ENCODE measurements around the gene YWHAE.
"Not testable (repeated sequence)": the region's sequence is repeated elsewhere in the genome, so short reads cannot be mapped to it uniquely, and the experiment has no call there.

Gene YWHAE

DNA sequence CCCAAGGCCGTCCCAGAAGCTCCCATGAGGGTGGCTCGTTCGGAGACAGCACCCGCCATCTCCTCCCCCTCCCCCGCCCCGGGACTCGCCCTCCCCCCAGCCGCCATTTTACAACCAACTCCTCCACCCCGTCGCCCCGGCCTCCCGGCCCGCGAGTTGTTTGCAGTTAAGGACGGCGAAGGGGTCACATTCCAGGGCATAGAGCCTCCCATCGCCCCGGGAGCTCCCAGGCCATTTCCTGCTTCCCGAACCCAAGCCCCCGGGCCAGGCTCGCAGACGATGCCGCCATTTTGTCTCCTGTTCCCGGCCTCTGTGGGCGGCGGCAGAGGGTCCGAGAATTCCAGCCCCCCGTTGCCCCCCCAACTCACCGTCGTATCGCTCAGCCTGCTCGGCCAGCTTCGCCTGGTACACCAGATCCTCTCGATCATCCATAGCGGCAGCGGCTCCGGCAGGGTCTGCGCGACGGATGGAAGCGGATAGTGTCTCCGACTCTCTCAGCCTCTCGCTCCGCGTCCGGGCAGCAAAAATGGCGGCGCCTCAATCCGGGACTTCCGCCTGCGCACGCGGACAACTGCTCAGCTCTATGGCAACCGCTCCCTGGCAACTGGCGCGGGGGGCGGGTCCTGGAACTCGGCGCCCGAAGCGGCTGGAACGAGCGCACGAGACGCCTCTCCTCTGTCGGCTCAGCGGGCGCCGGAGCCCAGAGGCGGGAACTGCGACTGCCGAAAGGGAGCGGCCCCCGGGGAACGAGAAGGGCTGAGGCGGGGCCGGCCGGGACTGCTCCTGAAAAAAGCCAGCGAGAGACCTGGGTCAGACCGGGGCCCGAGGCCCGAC is at the start of gene YWHAE:
Gene YWHAE (minus strand): TSS at position 544 of the 834 bp plus-strand sequence. CDS start 112 bp downstream, at position 432.
- peak; percentile 85 to 100 (median 94) for DNase-seq

DNA sequence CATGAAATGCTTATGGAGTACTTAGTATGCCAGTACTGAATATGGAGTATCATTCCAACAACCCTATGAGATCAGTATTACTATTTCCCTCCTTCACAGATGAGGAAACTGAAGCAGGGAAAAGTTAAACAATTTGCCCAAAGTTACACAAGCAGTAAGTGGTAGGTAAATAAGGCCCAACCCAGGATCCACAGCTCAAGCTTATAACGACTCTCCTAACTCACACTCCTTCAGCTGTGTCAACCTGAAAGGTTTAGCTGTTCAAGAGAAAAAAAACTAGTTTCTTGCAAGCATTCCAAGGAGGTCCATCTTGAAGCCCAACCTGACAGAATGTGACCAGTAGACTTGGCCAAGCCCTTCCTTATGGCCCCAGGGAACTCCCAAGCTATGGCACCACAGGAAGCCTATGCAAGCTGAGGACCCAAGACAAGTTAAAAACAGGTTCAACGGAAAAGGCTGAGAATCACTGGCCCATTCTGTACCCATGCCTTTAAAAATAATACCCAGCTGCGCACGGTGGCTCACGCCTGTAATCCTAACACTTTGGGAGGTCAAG is 49.5 kb upstream of the YWHAE start:
- DNase-seq, result no peak

DNA sequence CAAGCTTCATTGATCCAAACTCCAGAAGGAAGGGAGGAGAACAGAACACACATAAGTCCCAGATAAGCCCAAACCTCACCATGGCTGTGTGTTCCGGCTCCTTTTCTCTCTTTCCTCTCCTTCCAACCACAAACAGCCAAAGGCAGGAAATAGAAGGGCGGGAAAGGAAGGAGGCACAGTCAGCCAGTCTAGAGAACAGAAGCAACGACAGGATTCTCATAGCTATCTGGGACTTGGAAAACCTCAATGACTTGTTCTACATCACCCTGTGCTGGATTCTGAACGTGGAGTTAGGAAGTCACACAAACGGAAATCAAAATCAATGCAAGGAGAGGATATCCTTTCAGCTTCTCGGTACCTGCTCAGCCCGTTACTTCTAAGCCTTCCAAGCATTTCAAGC is 47.0 kb upstream of the YWHAE start:
- no peak for DNase-seq

DNA sequence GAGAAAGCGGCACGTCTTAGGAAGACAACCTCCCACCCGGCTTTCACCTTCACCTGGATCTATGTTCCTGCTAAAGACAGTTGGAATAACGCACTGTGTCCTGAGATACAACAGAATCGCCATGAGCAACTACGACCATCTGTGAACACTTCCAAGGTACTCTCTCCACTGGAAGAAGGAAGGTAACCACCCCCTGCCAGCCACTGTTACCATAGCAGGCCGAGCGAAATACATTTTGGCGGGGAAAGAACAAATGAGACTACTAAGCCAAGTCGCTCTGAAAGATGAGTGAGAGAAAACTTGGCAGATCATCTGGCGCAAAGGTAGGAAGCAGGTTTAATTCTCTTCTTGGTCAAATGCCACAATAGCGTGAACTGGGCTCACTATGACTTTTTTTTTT is 46.2 kb upstream of the YWHAE start:
- DNase-seq, result no peak

DNA sequence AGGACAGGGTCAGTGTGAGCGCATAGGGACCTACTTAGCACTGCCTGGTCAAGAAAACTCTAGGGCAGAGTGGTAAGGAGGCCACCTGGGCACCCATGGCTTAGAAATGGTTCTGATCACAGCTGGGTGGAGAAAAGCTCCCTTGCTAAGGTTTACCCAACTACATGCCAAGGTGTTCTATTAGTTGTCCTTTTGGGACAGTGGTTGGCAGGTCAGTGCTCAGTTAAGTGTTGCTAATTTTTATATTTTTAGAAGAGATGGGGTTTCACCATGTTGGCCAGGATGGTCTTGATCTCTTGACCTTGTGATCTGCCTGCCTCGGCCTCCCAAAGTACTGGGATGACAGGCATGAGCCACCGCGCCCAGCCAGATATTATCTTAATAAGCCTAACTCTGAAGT is 45.7 kb upstream of the YWHAE start:
- DNase-seq, result not testable (repeated sequence)

DNA sequence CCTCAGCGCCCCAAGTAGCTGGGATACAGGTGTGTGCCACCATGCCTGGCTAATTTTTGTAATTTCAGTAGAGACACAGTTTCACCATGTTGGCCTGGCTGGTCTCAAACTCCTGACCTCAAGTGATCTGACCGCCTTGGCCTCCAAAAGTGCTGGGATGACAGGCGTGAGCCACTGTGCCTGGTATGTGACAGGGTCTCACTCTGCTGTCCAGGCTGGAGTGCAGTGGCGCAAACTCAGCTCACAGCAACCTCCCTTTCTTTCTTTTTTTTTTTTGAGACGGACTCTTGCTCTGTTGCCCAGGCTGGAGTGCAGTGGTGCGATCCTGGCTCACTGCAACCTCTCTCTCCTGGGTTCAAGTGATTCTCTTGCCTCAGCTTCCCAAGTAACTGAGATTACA is 42.7 kb upstream of the YWHAE start:
- DNase-seq, result not testable (repeated sequence)

DNA sequence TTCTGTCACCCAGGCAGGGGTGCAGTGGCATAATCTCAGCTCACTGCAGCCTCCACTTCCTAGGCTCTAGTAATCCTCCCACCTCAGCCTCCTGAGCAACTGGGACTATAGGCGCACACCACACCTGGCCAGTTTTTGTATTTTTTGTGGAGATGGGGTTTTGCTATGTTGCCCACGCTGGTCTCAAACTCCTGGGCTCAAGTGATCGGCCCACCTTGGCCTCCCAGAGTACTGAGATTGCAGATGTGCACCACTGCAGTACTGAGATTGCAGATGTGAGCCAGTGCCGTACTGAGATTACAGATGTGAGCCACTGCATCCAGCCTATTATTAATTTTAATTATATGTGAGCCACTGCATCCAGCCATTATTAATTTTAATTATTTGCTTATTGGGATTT is 42.2 kb upstream of the YWHAE start:
- DNase-seq, result no peak

DNA sequence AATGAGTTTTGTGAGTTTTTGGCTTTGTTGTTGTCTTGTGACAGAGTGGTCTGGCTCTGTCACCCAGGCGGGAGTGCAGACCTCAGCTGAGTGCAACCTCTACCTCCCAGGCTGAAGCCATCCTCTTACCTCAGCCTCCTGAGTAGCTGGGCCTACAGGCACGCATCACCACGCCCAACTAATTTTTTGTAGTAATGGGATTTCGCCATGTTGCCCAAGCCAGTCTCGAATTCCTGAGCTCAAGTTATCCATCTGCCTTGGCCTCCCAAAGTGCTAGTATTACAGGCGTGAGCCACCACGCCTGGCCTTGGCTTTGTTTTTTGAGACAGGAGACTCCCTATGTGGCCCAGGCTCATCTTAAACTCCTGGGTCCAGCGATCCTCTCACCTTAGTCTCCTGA is 40.9 kb upstream of the YWHAE start:
- no peak for DNase-seq

DNA sequence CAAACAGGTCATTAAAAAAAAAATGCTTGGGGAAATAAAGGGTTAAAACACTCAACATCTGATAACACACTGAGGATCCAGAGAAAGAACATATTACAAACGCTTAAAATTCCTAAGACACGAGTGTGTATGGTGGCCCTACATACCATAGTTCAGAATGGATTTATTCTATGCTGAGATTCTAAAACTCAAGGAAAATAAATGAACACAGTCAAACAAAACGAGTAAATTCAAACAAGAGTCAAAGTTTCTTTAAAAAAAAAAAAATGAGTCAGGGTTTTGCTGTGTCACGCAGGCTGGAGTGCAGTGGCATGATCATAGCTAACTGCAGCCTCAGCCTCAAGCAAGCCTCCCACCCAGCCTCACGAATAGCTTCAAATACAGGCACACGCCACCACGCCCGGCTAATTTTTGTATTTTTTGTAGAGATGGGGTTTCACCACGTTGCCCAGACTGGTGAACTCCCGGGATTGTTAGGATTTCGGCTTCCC is 38.6 kb upstream of the YWHAE start:
- no peak for DNase-seq

DNA sequence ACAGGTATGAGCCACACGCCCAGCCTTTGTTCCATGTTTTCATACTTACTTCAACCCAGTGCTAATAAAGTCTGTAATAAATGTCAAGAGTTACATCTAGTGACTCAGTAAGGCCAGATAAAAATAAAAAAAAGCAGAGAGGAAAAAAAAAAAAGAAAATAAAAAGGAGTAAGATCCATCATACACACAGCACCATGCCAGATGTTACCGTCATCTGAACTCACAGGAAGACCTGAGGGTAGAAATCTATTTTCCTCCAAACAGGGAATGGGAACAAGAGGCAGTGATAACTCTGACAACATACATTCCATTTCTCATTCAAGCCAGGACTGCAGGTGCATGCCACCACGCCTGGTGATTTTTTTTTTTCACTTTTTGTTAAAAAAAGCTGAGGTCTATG is 35.3 kb upstream of the YWHAE start:
- no peak for DNase-seq

DNA sequence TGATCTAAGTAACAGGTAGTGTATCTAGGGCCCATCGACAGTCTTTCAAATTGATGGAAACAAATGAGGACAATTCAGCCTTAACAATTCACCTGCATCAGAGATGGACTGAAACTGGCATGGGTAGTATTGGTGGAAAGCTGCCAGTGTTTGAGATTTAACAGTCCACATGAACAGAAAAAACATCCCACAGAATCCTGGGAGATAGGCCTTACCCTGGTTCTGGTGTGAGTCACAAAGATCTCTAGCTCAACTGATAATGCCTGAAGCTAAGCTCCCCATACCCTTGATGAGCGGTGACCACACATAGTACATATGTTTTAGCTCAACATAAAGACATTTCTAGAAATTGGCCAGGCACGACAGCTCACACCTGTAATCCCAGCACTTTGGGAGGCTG is 34.1 kb upstream of the YWHAE start:
- DNase-seq, result no peak

DNA sequence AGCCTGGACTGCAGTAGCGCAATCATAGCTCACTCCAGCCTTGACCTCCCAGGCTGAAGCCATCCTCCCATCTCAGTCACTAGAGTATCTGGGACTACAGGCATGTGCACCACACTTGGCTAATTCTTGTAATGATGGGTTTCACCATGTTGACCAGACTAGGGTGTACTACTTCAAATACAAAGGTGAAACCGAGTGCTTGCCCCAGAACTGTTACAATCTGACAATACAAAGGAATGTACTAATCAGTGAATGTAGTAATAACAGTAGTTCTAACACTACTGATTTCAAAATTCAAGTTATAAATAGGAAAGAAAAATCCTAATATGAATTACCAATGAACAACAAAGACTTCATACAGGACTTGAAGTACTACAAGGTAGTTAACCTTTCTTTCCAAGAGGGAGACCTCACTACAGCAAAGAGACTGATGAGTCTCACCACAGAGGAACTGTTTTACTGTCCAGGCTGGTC is 31.6 kb upstream of the YWHAE start:
- DNase-seq, result no peak

DNA sequence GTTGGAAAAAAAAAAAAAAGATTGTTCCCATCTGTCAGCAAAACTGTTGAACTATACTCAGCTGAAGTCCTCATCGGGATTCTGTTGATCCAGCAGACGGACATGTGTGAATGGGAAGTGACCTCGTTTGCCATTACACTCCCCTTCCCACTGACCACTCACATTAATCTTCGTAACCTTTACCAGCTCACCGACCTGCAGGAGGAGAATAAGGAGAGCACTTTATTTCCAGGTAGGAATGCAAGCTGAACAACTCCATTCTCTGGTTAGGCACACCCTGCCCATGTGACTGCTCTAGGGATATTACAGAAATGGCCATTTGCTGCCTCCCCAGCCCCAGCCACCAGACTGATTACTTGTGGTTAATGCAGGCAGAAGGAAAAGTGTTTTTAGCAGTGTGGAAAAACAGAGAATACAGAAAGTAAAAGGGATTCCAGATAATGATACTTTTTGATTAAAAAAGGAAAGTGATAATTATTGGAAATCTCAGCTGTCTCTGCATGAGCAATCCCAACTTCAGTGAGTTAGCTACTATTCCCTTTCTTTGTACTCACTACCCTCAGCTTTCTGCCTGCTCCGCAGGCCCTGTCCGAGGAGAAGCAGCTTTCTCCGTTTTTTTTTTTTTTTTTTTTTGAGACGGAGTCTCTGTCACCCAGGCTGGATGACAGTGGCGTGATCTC is 23.6 kb upstream of the YWHAE start:
- DNase-seq, result no peak

DNA sequence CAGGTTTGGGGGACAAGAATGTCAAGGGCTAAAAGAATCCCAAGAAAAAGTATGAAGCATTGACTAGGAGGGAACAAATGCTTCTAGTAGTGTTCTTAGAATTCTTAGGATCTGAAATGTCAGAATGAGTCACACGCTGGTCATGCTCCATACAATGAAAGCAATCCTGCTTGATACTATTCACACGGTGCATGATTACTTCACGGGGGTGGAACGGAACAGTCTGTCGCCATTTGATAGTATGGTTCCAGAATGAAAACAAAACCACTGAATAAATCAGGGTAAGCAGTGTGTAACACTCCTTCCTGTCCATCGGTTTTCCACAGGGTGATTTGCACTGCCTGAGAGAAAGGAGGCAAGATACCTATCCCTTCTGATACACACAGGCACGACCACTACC is 22.9 kb upstream of the YWHAE start:
- DNase-seq, result peak in 3 of 51 donors; percentile 15 to 46 (median 45)

DNA sequence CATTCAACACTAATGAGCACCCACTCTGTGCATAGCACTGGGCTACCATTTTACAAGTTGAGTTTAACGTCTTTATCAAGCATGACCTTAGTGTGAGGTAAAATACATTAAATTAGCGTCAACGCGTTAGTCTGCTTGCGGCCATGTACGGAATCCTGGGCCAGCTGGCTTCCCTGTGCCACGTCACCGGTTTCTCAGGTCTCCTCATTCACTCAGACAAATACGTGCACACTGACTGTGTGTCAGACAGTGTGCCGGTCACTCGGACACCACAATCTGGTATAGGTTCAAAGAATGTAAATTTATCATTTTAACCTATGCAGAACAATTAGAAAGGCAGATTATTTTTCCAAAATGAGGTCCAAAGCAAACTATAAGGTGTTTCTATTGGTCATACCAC is 21.4 kb upstream of the YWHAE start:
- no peak for DNase-seq

DNA sequence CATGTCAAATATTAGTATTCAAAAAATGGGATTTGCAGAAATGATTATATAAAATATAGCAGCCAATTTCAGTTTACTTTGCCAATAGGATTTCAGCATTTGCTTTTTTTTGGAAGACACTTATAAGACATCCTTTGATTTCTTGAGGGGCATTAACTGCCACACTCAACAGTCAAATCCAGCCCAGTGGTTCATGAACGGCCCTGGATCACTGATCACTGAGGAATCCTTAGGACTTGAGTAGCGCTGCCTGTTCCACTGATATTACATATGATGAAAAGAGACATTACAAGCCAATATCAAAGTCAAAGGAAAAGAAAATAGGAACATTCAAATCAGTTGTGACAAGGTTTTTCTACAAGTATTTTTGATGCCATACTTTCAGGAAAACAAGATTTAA is 21.0 kb upstream of the YWHAE start:
- no peak for DNase-seq

DNA sequence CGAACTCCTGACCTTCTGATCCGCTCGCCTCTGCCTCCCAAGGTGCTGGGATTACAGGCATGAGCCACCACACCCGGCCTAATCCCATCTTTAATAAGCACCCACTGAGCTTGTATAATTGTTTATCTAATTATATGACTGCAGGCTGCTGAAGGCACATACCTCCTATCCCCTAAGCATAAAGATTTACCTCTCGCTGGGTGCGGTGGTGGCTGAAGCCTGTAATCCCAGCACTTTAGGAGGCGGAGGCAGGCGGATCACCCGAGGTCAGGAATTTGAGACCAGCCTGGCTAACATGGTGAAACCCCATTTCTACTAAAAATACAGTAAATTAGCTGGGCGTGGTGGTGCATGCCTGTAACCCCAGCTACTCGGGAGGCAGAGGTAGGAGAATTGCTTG is 20.1 kb upstream of the YWHAE start:
- DNase-seq, result no peak

DNA sequence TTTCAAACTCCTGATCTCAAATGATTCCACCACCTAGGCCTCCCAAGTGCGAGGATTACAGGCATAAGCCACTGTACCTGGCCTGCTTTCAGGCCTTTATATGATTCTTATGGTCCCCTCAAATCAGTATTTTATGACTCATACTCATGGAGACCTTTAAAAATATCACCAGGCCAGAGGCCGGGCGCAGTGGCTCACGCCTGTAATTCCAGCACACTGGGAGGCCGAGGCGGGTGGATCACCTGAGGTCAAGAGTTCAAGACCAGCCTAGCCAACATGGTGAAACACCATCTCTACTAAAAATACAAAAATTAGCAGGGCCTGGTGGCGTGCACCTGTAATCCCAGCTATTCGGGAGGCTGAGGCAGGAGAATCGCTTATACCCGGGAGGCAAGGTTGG is 18.5 kb upstream of the YWHAE start:
- not testable (repeated sequence) for DNase-seq

DNA sequence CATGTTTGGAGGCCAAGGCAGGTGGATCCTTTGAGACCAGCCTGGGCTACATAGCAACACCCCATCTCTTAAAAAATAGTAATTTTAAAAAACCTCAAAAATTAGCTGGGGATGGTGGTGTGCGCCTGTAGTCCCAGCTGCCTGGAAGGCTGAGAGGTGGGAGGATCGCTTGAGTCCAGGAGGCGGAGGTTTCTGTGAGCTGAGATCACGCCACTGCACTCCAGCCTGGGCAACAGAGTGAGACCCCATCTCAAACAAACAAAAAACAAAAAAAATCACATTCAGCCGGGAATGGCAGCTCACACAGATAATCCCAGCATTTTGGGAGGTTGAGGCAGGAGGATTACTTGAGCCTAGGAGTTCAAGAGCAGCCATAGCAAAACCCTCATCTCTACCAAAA is 16.4 kb upstream of the YWHAE start:
- DNase-seq, result no peak

DNA sequence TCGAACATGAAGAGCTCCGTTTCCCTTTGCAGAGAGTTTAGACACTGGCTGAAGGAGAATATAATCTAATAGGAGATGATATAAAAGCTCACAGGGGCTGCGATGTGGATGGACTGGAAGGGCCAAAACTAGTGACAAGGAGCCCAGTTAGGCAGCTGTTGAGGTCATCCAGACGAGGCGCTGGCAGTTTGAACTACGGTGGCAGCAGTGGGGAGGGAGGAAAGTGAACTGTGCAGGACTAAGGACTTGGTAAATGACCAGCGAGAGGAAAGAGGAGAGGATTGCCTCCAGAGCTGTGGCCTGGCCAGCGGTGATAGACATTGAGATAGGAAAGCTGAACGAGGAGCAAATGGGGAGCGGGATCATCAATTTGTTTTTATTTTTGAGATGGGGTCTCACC is 14.6 kb upstream of the YWHAE start:
- DNase-seq, result no peak

DNA sequence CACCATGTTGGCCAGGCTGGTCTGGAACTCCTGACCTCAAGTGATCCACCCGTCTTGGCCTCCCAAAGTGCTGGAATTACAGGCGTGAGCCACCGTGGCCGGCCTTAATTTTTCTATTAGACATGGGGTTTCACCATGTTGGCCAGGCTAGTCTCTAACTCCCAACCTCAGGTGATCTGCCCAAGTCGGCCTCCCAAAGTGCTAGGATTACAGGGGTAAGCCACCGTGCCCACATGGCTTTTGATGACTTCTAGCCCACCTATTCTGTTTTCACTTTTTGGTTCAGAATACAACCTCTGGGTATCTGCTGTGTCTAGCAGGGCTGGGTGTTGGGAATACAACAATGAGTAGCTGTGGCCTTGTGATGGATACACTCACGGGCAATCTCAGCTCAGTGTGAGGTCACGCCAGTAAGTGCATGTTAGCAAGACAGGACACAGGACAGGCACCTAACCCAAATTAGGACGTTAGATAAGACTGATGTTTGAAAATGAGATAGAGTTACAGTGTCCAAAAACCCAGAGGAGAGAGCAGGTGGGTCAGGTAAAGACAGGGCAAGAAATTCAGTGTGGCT is 14.1 kb upstream of the YWHAE start:
- no peak for DNase-seq

DNA sequence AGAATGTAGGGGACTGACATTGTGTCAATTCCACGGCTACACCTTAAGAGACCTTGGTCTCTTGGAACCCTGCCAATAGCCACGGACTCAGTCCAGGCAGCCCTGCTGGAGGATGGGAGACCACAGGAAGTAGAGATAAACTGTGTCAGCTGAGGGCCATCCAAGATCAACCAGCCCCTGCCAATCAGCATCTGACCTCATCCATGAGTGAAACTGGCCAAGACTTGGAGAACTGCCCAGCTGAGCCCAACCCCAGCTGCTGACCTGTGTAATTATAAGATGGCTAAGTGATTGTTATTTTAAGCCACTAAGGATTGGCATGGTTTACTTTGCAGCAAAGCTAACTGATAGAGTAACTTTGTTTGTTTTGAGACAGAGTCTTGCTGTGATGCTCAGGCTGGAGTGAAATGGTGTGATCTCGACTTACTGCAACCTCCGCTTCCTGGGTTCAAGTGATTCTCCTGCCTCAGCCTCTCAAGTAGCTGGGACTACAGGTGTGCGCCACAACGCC is 13.3 kb upstream of the YWHAE start:
- peak in 2 of 51 donors; percentile 5 to 33 for DNase-seq
